GM12873 (cell line): ENCODE measurements around the gene ANKRD13D.

Experiments
- TF ChIP-seq, protein P1 (sequence below): IDR thresholded peaks from 2 replicates; pipeline ENCODE4 v1.5.1; 2012; ENCODE audit warnings: low read depth, mild to moderate bottlenecking, moderate library complexity, low read length, control low read depth; ENCODE audit not compliant: insufficient read depth; ENCODE audit errors: missing control alignments

The ANKRD13D gene

DNA sequence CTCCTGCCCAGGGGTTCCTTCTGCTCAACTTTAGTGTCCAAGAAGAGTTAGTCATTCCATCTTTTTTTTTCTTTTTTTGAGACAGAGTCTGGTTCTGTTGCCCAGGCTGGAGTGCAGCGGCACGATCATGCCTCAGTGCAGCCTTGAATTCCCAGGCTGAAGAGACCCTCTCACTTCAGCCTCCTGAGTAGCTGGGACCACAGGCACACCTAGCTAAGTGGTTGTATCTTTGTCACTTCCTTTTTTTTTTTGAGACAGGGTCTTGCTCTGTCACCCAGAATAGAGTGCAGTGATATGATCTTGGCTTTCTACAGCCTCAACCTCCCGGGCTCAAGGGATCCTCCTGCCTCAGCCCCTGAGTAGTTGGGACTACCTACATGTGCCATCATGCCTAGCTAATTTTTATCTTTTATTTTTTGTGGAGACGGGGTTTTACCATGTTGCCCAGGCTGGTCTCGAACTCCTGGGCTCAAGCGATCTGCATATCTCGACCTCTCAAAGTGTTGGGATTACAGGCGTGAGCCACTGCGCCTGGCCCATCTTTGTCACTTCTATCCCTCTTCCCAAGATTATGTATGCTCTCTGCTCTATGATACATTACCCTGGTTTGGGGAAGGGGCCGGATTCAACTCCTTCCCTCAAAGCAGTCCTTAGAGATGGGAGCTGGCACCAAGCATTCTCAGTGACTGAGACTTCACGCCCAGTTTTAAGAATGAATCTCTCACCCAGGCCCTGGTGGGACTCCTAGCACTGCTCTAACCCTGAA lies 24.2 kb downstream of the ANKRD13D start:
- TF ChIP-seq, protein P1, sequence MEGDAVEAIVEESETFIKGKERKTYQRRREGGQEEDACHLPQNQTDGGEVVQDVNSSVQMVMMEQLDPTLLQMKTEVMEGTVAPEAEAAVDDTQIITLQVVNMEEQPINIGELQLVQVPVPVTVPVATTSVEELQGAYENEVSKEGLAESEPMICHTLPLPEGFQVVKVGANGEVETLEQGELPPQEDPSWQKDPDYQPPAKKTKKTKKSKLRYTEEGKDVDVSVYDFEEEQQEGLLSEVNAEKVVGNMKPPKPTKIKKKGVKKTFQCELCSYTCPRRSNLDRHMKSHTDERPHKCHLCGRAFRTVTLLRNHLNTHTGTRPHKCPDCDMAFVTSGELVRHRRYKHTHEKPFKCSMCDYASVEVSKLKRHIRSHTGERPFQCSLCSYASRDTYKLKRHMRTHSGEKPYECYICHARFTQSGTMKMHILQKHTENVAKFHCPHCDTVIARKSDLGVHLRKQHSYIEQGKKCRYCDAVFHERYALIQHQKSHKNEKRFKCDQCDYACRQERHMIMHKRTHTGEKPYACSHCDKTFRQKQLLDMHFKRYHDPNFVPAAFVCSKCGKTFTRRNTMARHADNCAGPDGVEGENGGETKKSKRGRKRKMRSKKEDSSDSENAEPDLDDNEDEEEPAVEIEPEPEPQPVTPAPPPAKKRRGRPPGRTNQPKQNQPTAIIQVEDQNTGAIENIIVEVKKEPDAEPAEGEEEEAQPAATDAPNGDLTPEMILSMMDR: no peak

DNA sequence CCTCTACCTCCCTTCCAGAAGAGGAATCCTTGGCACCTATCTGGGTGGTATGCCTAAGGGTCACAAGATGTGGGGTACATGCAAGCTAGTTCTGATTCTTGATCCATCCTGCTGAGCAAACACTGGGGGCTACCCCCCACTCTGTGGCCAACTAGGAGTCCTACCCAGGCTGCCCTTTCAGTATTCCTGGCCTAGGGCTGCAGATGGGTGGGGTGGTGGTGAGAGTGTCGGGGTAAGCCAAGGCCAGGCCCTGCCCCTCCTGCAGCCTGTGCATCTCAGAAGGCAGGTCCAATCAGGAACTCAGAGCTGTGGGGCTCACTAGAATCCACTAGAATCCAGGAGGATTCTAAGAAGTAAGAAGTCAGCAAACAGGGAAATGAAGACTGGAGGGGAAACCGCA lies 25.1 kb downstream of the ANKRD13D start:
- TF ChIP-seq, protein P1: no peak

DNA sequence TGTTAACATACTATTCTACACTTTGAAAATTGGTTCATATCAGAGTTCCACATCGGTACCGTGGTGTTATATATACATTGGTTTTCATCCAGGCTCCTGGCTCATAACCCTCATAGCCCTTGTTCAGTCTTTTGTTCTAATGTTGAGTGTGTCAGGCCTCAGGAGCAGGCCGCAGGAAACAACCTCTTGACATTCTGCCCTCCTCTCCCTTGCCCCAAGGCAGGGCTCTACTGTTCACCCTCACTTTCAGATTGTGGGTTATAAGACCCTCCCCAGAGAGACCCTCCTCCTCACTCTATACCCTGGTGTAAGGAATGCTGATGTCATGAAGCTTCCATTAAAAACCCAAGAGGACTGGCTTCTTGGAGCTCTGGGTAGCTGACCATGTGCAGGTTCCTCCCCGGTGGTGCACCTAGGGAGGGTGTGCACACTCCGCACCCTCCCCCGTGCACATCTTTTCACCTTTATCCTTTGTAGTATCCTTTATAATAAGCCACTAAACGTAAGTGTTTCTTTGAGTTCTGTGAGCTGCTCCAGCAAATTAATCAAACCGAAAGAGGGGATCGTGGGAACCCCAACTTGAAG lies 26.3 kb downstream of the ANKRD13D start:
- TF ChIP-seq, protein P1: no peak

DNA sequence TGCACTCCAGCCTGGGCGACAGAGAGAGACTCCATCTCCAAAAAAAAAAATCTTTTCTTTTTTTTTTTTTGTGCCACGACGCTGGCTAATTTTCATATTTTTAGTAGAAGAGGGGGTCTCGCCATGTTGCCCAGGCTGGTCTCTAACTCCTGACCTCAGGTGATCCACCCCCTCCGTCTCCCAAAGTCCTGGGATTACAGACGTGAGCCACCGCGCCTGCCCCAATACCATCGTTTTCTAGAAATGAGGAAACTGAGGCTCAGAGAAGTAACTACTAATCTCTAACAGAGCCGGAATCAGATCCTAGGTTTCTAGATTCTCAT lies 27.7 kb downstream of the ANKRD13D start:
- TF ChIP-seq, protein P1: no peak

DNA sequence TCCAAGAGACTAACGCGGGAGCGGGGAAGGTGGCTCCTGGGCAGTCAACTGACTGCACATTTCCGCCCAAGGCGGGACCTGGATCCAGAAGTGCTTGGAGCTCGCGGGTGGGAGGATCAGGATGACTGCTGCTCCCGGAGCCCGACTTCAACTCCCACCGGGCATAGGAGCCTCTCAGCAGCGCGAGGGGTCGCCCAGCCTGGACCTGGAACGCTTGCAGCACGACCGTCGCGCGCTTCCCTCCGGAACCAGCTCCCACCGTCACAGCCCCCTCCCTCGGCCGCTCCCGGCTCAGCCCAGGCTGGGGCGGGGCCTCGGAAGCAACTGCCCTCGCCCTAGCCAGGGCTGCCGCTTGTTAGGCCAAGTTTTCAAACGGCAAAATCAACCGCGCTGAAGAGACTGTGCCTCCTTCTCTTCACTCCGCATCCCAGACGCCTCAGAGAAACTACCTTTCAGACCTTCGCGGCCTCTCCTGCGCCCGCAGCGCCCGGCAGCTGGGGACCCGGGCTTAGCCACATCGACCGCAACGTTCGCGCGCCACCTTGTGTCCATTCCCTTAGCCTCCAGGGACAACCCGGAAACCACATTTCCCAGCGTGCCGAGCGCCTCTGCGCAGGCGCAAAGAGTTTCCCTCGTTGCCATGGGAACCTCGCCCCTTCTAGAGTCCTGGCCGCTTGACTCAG lies 28.2 kb downstream of the ANKRD13D start:
- TF ChIP-seq, protein P1: peak; percentile 89

DNA sequence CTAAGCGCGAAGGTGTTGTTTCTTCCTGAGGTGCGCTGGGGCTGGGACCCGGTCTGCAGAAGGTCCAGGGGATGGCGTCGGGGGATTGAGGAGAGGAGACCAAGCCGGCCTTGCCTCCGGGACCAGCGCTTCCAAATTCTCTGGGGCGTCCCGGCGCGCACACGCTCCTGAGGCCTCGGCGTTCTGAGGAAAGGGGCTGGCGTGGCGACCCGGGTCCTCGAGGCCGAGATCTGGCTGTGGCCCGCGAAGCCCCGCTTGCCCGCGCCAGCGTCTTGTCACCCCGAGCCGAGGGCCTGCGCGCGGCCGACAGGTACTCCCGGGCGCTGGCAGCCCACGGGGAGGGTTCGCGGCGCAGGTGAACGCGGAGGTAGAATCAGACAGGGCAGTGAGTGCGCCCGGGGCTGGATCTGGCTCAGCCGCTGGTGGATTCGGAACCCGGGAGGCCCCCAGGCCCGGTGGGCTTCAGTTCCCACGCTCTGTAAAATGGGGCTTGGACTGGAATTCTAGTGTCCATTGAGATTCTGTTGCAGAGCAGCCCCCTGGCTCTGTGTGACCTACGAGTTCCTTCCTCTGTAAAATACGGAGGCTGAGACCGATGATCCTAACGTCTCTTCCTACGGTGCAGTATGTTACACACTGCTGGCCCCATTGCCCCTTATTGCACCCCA lies 28.9 kb downstream of the ANKRD13D start:
- TF ChIP-seq, protein P1: no peak

DNA sequence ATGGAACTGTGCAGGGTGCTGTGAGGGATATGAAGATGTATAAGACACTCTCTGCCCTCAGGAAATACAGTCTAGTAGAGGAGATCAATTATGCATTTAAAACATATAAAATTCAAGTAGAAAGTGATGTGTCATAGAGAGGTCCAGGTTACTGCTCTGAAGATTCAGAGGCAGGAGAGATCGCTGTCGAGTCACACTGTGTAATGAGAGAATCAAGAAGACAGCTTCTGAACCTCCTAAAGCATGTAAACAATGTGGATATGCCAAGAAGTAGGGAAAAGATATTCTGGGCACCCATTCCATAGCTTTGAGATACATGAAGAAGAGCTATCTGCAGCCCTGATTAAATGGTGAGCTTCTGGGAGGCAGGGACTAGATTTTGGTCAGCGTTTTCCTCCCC lies 30.9 kb downstream of the ANKRD13D start:
- TF ChIP-seq, protein P1: no peak
